ENCODE data around the gene PIR.

PIR gene

DNA sequence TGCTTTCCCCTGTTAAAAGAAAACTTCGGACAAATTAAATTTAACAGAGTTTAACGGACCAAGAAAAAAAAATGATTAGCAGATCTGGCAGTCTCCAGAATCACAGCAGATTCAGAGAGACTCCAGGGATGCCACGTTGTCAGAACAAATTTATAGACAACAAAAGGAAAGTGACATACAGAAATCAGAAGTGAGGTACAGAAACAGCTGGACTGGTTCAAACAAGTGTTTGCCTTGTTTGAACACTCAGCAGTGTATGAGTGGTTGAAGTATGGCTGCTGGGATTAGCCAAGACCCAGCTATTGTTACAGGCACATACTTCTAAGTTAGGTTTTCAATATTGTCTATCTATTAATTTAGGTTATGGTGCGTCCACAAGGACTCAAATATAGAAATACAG is 19.1 kb downstream of the PIR start:
- Histone ChIP-seq H3K36me3 (ENCODE audit: insufficient read depth, low read length) (no peaks in the 10 kb centered on the region), H3K9me3 (ENCODE audit: low read depth, low read length) (no peaks in the 10 kb centered on the region), H3K27ac (no peak overlapping the region), H3K9ac (ENCODE audit: insufficient read length) (no peak overlapping the region), H3K4me3 (no peak overlapping the region)
- TF ChIP-seq EZH2 (IDR thresholded peaks at IDR 0.05) (no peak), POLR2AphosphoS5 (IDR thresholded peaks at IDR 0.05; ENCODE audit: borderline replicate concordance, low read depth, low read length) (no peak), FOXP2 (optimal IDR thresholded peaks at IDR 0.05; ENCODE audit: control extremely low read depth, extremely low read length, insufficient read depth) (no peak)
- no peak for DNase-seq (ENCODE audit: low read depth, low spot score)

GRCh38 chrX:15472531-15472930 is 20.6 kb downstream of the PIR start:
- Histone ChIP-seq H3K9me3 (ENCODE audit: low read depth, low read length) (no peaks in the 10 kb centered on the region), H3K27ac (no peak overlapping the region), H3K4me3 (no peak overlapping the region), H3K36me3 (ENCODE audit: insufficient read depth, low read length) (no peaks in the 10 kb centered on the region), H3K9ac (ENCODE audit: insufficient read length) (no peak overlapping the region)
- DNase-seq (ENCODE audit: low read depth, low spot score), result no peak
- TF ChIP-seq EZH2 (IDR thresholded peaks at IDR 0.05) (no peak), POLR2AphosphoS5 (IDR thresholded peaks at IDR 0.05; ENCODE audit: borderline replicate concordance, low read depth, low read length) (no peak), FOXP2 (optimal IDR thresholded peaks at IDR 0.05; ENCODE audit: control extremely low read depth, extremely low read length, insufficient read depth) (no peak)

- Histone ChIP-seq H3K4me3 (no peak overlapping the region), H3K36me3 (ENCODE audit: insufficient read depth, low read length) (no peaks in the 10 kb centered on the region), H3K9me3 (ENCODE audit: low read depth, low read length) (no peaks in the 10 kb centered on the region), H3K27ac (no peak overlapping the region), H3K9ac (ENCODE audit: insufficient read length) (no peak overlapping the region)
- TF ChIP-seq FOXP2 (optimal IDR thresholded peaks at IDR 0.05; ENCODE audit: control extremely low read depth, extremely low read length, insufficient read depth) (no peak), POLR2AphosphoS5 (IDR thresholded peaks at IDR 0.05; ENCODE audit: borderline replicate concordance, low read depth, low read length) (no peak), EZH2 (IDR thresholded peaks at IDR 0.05) (no peak)
- DNase-seq (ENCODE audit: low read depth, low spot score), result peak; percentile 22
Measured at GRCh38 chrX:15471028-15471427, 22.1 kb downstream of the PIR start.

- TF ChIP-seq POLR2AphosphoS5 (IDR thresholded peaks at IDR 0.05; ENCODE audit: borderline replicate concordance, low read depth, low read length) (no peak), EZH2 (IDR thresholded peaks at IDR 0.05) (no peak), FOXP2 (optimal IDR thresholded peaks at IDR 0.05; ENCODE audit: control extremely low read depth, extremely low read length, insufficient read depth) (no peak)
- Histone ChIP-seq H3K36me3 (ENCODE audit: insufficient read depth, low read length) (no peaks in the 10 kb centered on the region), H3K9ac (ENCODE audit: insufficient read length) (no peak overlapping the region), H3K27ac (no peak overlapping the region), H3K9me3 (ENCODE audit: low read depth, low read length) (no peaks in the 10 kb centered on the region), H3K4me3 (no peak overlapping the region)
- no peak for DNase-seq (ENCODE audit: low read depth, low spot score)
Measured at GRCh38 chrX:15469613-15470012, 23.5 kb downstream of the PIR start.

GRCh38 chrX:15468036-15468435 is 25.1 kb downstream of the PIR start:
- Histone ChIP-seq H3K27ac (no peak overlapping the region), H3K9me3 (ENCODE audit: low read depth, low read length) (no peaks in the 10 kb centered on the region), H3K9ac (ENCODE audit: insufficient read length) (no peak overlapping the region), H3K4me3 (no peak overlapping the region), H3K36me3 (ENCODE audit: insufficient read depth, low read length) (no peaks in the 10 kb centered on the region)
- TF ChIP-seq EZH2 (IDR thresholded peaks at IDR 0.05), result no peak
- no peak for TF ChIP-seq POLR2AphosphoS5 (IDR thresholded peaks at IDR 0.05; ENCODE audit: borderline replicate concordance, low read depth, low read length)
- TF ChIP-seq FOXP2 (optimal IDR thresholded peaks at IDR 0.05; ENCODE audit: control extremely low read depth, extremely low read length, insufficient read depth), result no peak
- DNase-seq (ENCODE audit: low read depth, low spot score), result no peak

DNA sequence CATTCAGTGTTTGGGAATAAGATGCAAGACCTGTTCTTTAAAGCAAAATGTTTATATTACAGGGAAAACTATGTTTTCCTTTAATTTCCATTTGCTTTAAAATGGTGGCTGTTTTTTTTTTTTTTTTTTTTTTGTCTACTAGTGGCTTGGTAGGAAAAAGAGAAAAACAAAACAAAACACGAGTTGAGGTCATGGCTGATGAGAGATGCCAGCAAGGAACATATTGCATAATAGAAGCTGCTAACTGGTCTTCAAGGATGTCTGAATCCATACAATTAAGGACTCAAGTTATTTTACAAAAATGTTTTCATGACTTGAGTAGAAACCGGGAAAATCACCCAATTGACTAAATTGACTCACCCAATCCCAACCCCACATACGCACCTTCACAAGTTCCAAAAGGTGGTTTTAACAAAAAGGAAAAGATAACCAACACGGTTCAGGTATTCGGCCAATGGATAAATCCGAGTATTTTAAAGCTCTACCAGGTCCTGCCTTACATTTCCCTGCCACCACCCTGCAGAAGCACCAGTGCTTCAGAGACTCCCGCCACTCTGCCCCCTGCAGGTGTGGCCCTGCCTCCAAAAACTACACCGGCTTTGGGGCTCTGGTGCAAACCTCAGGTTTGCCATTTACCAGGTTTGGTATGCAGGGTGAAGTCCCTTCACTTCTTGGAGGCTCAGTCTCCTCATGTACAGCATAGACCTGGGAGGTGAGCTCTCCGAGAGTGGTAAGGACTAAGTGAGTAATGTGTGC is 27.1 kb downstream of the PIR start:
- Histone ChIP-seq H3K27ac (no peak overlapping the region), H3K4me3 (no peak overlapping the region)

DNA sequence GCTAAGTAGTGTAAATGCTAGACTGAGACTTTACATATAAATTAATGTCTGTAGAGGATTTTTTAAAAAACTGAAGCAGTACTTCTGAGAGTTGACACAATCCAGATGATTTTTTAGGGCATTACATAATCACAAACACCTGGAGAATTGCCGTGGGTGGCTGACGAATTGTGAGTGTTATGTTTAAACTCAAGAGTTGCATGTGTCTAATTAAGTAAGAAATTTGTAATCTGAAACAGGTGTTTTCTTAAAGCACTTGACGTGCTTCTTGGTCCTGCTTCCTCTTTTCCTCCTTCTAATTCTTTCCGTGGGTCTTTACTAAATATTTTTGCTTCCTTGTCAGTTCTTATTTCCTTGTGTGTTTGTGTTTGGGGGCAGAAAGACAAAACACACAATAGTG is 27.8 kb downstream of the PIR start:
- Histone ChIP-seq H3K9me3 (ENCODE audit: low read depth, low read length) (no peaks in the 10 kb centered on the region), H3K27ac (no peak overlapping the region), H3K36me3 (ENCODE audit: insufficient read depth, low read length) (no peaks in the 10 kb centered on the region), H3K4me3 (no peak overlapping the region), H3K9ac (ENCODE audit: insufficient read length) (no peak overlapping the region)
- no peak for DNase-seq (ENCODE audit: low read depth, low spot score)
- TF ChIP-seq POLR2AphosphoS5 (IDR thresholded peaks at IDR 0.05; ENCODE audit: borderline replicate concordance, low read depth, low read length) (no peak), FOXP2 (optimal IDR thresholded peaks at IDR 0.05; ENCODE audit: control extremely low read depth, extremely low read length, insufficient read depth) (no peak), EZH2 (IDR thresholded peaks at IDR 0.05) (no peak)

More for the DNA sequence above, 27.1 kb downstream of the PIR start:
- no peak for DNase-seq (ENCODE audit: low read depth, low spot score)
- Histone ChIP-seq H3K9ac (ENCODE audit: insufficient read length) (no peak overlapping the region), H3K36me3 (ENCODE audit: insufficient read depth, low read length) (no peaks in the 10 kb centered on the region), H3K9me3 (ENCODE audit: low read depth, low read length) (no peaks in the 10 kb centered on the region)
- TF ChIP-seq FOXP2 (optimal IDR thresholded peaks at IDR 0.05; ENCODE audit: control extremely low read depth, extremely low read length, insufficient read depth) (no peak), POLR2AphosphoS5 (IDR thresholded peaks at IDR 0.05; ENCODE audit: borderline replicate concordance, low read depth, low read length) (no peak), EZH2 (IDR thresholded peaks at IDR 0.05) (no peak)

GRCh38 chrX:15464704-15465103 is 28.4 kb downstream of the PIR start:
- Histone ChIP-seq H3K9me3 (ENCODE audit: low read depth, low read length) (no peaks in the 10 kb centered on the region), H3K27ac (no peak overlapping the region), H3K36me3 (ENCODE audit: insufficient read depth, low read length) (no peaks in the 10 kb centered on the region), H3K4me3 (no peak overlapping the region), H3K9ac (ENCODE audit: insufficient read length) (no peak overlapping the region)
- no peak for DNase-seq (ENCODE audit: low read depth, low spot score)
- TF ChIP-seq EZH2 (IDR thresholded peaks at IDR 0.05) (no peak), FOXP2 (optimal IDR thresholded peaks at IDR 0.05; ENCODE audit: control extremely low read depth, extremely low read length, insufficient read depth) (no peak), POLR2AphosphoS5 (IDR thresholded peaks at IDR 0.05; ENCODE audit: borderline replicate concordance, low read depth, low read length) (no peak)

DNA sequence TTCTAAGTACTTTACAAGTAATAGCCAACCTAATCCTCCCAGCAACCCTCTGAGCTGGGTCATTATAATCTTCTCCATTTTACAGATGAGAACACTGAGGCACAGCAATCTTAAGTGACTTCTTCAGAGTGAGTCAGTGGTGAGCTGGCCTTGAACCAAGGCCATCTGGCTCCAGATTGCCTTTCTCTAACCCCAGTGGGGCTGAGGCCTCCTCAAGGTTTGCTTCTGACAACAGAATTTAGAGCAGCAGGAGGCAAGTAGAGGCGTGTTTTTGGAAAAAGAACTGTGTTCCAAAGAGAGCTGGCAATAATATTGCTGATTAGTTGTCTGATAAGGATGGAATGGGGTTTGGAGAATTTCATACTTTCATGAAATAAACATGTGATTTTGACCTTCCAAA is 41.2 kb downstream of the PIR start:
- TF ChIP-seq POLR2AphosphoS5 (IDR thresholded peaks at IDR 0.05; ENCODE audit: borderline replicate concordance, low read depth, low read length) (no peak), FOXP2 (optimal IDR thresholded peaks at IDR 0.05; ENCODE audit: control extremely low read depth, extremely low read length, insufficient read depth) (no peak), EZH2 (IDR thresholded peaks at IDR 0.05) (no peak)
- Histone ChIP-seq H3K36me3 (ENCODE audit: insufficient read depth, low read length) (no peaks in the 10 kb centered on the region), H3K4me3 (no peak overlapping the region), H3K9me3 (ENCODE audit: low read depth, low read length) (no peaks in the 10 kb centered on the region), H3K9ac (ENCODE audit: insufficient read length) (no peak overlapping the region), H3K27ac (no peak overlapping the region)
- no peak for DNase-seq (ENCODE audit: low read depth, low spot score)
